Kidney (tissue), 14 donors: ENCODE data around the gene FANCC. TPM values are rescaled to one million over a fixed set of nuclear protein-coding genes. Genes with fewer than 3 reads are reported as not detected.

Experiments used
- DNase-seq, 5 donors: peaks; one replicate each; pipeline ENCODE4 v3.0.0-alpha.2; 2013 to 2020
- FAIRE-seq: peaks from 2 replicates; lab custom pipeline; 2012; peaks lifted over from hg19 to GRCh38; lab: Jason Lieb, UNC
- H3K27ac ChIP-seq, 2 donors: one replicate each; pipeline ENCODE4 v1.7.0; 2013; ENCODE audit warnings: low read depth in 2 of 2, low read length in 2 of 2, inconsistent platforms in 1 of 2
- H3K27me3 ChIP-seq: one replicate; pipeline ENCODE4 v1.7.1; 2013; ENCODE audit warnings: low read length, inconsistent platforms; ENCODE audit not compliant: control insufficient read depth, insufficient read depth
- H3K36me3 ChIP-seq, 3 donors: one replicate each; pipeline versions ENCODE4 v1.7.0 to v1.7.1; 2013; ENCODE audit warnings: low read length in 3 of 3, control low read depth in 1 of 3, inconsistent platforms in 1 of 3; ENCODE audit not compliant: insufficient read depth in 3 of 3, control insufficient read depth in 2 of 3
- H3K4me1 ChIP-seq, 3 donors: one replicate each; pipeline versions ENCODE4 v1.7.0 to v1.7.1; 2013; ENCODE audit warnings: low read length in 3 of 3, inconsistent platforms in 1 of 3, low read depth in 1 of 3; ENCODE audit not compliant: control insufficient read depth in 2 of 3, insufficient read depth in 2 of 3
- H3K4me3 ChIP-seq, 3 donors: one replicate each; pipeline versions ENCODE4 v1.7.0 to v1.8.1; 2013; ENCODE audit warnings: low read length in 3 of 3, control low read depth in 1 of 3, inconsistent platforms in 1 of 3
- H3K9ac ChIP-seq, 3 donors: one replicate each; pipeline versions ENCODE4 v1.7.0 to v1.7.1; 2013; ENCODE audit warnings: low read length in 3 of 3, control low read depth in 1 of 3, inconsistent platforms in 1 of 3
- H3K9me3 ChIP-seq, 3 donors: one replicate each; pipeline versions ENCODE4 v1.7.0 to v1.7.1; 2013; ENCODE audit warnings: low read length in 3 of 3, control low read depth in 1 of 3, inconsistent platforms in 1 of 3; ENCODE audit not compliant: control insufficient read depth in 2 of 3, insufficient read depth in 1 of 3
- CTCF ChIP-seq: IDR thresholded peaks from 3 replicates; pipeline ENCODE4 v1.5.1; 2012; ENCODE audit warnings: mild to moderate bottlenecking, moderate library complexity, borderline replicate concordance; ENCODE audit not compliant: insufficient read depth; ENCODE audit errors: extremely low read depth
- intact Hi-C: fragments of 100-400 bp; cut with DNase I; formaldehyde crosslinking; loops from one replicate; pipeline ENCODE4 v1.11.1; 2022
- polyA plus RNA-seq: library from polyadenylated mRNA; stranded (reverse); fragments of 350-450 nt; fragmentation: Illumina TruSeq; extraction: RNeasy Lipid Tissue Mini Kit (QIAGEN cat#74804); gene quantifications from one replicate; pipeline ENCODE4 v1.2.3, GENCODE V29; 2014; ENCODE audit warnings: low read depth, low replicate concordance; ENCODE audit not compliant: insufficient read depth
- total RNA-seq: library from RNA; stranded (reverse); fragmentation: NEBNext Ultra II Directional; extraction: Animal tissue kit (Norgen Biotek cat#: 25700); gene quantifications from one replicate; pipeline ENCODE4 v1.2.1, GENCODE V29; 2021
- donor health status: control.
- donor health status: control.
- donor health status: control.
- donor health status: control.
- donor health status: control.
- donor health status: DM: yes; HTN: yes; CAD: no.
- donor health status: Normal renal cell carcinoma (clear cell type).

FANCC gene
- total and polyA plus RNA-seq, 2 donors from 2014 or later = 7.5 to 10.8 TPM

- no peak overlapping the region for H3K27ac ChIP-seq
- H3K4me1 ChIP-seq = peaks cover 0 to 6% (median 5%) of the 10 kb centered on the region in 3 donors
- H3K27me3 ChIP-seq = no peaks in the 10 kb centered on the region
- intact Hi-C loops = no loop called here
- no peak overlapping the region for H3K4me3 ChIP-seq
- no peaks in the 10 kb centered on the region for H3K9me3 ChIP-seq
- no peak overlapping the region for H3K9ac ChIP-seq
- peak in 1 of 5 donors; percentile 24 for DNase-seq
- no peaks in the 10 kb centered on the region for H3K36me3 ChIP-seq
- no peak for FAIRE-seq
- TF ChIP-seq CTCF = no peak
Measured at GRCh38 chr9:95132366-95133324, 184.9 kb downstream of the FANCC start.

- no peaks in the 10 kb centered on the region for H3K9me3 ChIP-seq
- no peak overlapping the region for H3K4me3 ChIP-seq
- no peak overlapping the region for H3K27ac ChIP-seq
- H3K9ac ChIP-seq = peak overlapping the region in 1 of 3 donors; percentile 7
- H3K27me3 ChIP-seq = no peaks in the 10 kb centered on the region
- FAIRE-seq (no peak), DNase-seq (peak in 4 of 5 donors; percentile 78 to 91 (median 82))
- TF ChIP-seq CTCF = peak; percentile 85
- peaks cover 0 to 15% (median 10%) of the 10 kb centered on the region in 3 donors for H3K4me1 ChIP-seq
- intact Hi-C loops = no loop called here
- no peaks in the 10 kb centered on the region for H3K36me3 ChIP-seq
Measured at GRCh38 chr9:95131023-95131943, 186.2 kb downstream of the FANCC start.

- no peak overlapping the region for H3K27ac ChIP-seq
- TF ChIP-seq CTCF = no peak
- peaks cover 0 to 15% (median 10%) of the 10 kb centered on the region in 3 donors for H3K4me1 ChIP-seq
- intact Hi-C loops = no loop called here
- no peaks in the 10 kb centered on the region for H3K27me3 ChIP-seq
- peak overlapping the region in 1 of 3 donors; percentile 7 for H3K9ac ChIP-seq
- H3K4me3 ChIP-seq = no peak overlapping the region
- DNase-seq (no peak), FAIRE-seq (no peak)
- no peaks in the 10 kb centered on the region for H3K9me3 ChIP-seq
- H3K36me3 ChIP-seq = no peaks in the 10 kb centered on the region
Measured at GRCh38 chr9:95130484-95130883, 187.0 kb downstream of the FANCC start.
